Neutrophil (primary cell): Measurements from ENCODE around the gene PTDSS2.
"Not testable (repeated sequence)": the region's sequence is repeated elsewhere in the genome, so short reads cannot be mapped to it uniquely, and the experiment has no call there.

Experiments used
- H3K27ac ChIP-seq: fragments of 200-600 bp; sonication (generic); 2 replicates; pipeline ENCODE4 v1.5.1; 2016; ENCODE audit warnings: mild to moderate bottlenecking, moderate library complexity
- H3K27me3 ChIP-seq: fragments of 200-600 bp; sonication (generic); 2 replicates; pipeline ENCODE4 v1.6.0; 2016; ENCODE audit warnings: mild to moderate bottlenecking
- H3K36me3 ChIP-seq: fragments of 200-600 bp; sonication (generic); 2 replicates; pipeline ENCODE4 v1.5.1; 2017
- H3K4me1 ChIP-seq, 2 experiments: fragments of 200-600 bp in 1 of 2; sonication (generic) in 1 of 2; 1 replicate in 1 of 2; 2 replicates in 1 of 2; pipeline versions ENCODE4 v1.5.1 to v1.6.1; 2013 to 2016; ENCODE audit warnings: low read depth in 1 of 2, low read length in 1 of 2, mild to moderate bottlenecking in 1 of 2, moderate library complexity in 1 of 2; ENCODE audit not compliant: control insufficient read depth in 1 of 2, insufficient read depth in 1 of 2
- H3K4me3 ChIP-seq, 2 experiments: fragments of 200-600 bp in 1 of 2; sonication (generic) in 1 of 2; 1 replicate in 1 of 2; 2 replicates in 1 of 2; pipeline ENCODE4 v1.5.1; 2013 to 2016; ENCODE audit warnings: low read depth in 1 of 2, low read length in 1 of 2, mild to moderate bottlenecking in 1 of 2, moderate library complexity in 1 of 2
- H3K9me3 ChIP-seq: fragments of 200-600 bp; sonication (generic); 2 replicates; pipeline ENCODE4 v1.5.1; 2016
- TF ChIP-seq, protein P1 (sequence below): fragments of 200-600 bp; sonication (generic); IDR thresholded peaks from 2 replicates; pipeline ENCODE4 v1.5.1; 2016; ENCODE audit warnings: antibody characterized with exemption

Gene PTDSS2

DNA sequence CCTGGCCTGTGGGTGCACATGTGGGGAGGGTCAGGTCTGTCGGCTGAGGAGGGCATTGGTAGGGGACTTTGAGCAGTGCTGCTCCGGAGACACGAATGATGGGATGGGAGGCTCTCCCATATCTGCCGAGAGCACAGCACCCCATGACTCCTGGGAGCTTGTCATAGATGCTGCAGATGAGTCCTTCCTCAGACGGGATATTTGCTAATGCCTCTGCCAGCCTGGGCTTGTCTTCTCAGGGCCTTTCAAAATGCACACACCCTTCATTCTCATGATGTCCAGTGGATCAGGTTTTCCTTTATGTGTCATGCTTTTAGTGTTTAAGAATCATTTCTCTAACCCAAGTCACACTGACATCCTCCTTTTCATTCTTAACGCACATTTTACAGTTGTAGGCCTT lies 65.1 kb downstream of the PTDSS2 start:
- Histone ChIP-seq H3K4me1 (peaks cover 7 to 9% of the 10 kb centered on the region in 2 experiments), H3K27ac (no peak overlapping the region), H3K27me3 (no peaks in the 10 kb centered on the region), H3K9me3 (no peaks in the 10 kb centered on the region), H3K36me3 (no peaks in the 10 kb centered on the region), H3K4me3 (no peak overlapping the region)
- TF ChIP-seq, protein P1, sequence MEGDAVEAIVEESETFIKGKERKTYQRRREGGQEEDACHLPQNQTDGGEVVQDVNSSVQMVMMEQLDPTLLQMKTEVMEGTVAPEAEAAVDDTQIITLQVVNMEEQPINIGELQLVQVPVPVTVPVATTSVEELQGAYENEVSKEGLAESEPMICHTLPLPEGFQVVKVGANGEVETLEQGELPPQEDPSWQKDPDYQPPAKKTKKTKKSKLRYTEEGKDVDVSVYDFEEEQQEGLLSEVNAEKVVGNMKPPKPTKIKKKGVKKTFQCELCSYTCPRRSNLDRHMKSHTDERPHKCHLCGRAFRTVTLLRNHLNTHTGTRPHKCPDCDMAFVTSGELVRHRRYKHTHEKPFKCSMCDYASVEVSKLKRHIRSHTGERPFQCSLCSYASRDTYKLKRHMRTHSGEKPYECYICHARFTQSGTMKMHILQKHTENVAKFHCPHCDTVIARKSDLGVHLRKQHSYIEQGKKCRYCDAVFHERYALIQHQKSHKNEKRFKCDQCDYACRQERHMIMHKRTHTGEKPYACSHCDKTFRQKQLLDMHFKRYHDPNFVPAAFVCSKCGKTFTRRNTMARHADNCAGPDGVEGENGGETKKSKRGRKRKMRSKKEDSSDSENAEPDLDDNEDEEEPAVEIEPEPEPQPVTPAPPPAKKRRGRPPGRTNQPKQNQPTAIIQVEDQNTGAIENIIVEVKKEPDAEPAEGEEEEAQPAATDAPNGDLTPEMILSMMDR, result no peak

DNA sequence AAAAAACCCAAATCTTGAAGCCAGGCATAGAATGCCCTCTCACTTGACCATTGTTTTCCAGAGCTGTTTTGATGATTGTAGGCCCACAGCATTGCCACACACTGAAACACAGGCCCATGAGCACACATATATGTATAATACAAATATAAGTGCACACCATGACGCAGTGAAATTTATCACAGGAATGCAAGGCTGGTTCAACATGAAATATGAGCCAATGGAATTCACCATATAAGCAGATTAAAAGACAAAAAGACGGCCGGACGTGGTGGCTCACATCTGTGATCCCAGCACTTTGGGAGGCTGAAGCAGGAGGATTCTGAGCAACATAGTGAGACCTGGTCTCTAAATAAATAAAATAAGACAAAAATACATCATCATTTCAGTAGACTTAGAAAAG lies 66.3 kb downstream of the PTDSS2 start:
- Histone ChIP-seq H3K36me3 (no peaks in the 10 kb centered on the region), H3K4me1 (peaks cover 7 to 9% of the 10 kb centered on the region in 2 experiments), H3K27ac (no peak overlapping the region), H3K4me3 (no peak overlapping the region), H3K9me3 (no peaks in the 10 kb centered on the region), H3K27me3 (no peaks in the 10 kb centered on the region)
- TF ChIP-seq, protein P1, result no peak

DNA sequence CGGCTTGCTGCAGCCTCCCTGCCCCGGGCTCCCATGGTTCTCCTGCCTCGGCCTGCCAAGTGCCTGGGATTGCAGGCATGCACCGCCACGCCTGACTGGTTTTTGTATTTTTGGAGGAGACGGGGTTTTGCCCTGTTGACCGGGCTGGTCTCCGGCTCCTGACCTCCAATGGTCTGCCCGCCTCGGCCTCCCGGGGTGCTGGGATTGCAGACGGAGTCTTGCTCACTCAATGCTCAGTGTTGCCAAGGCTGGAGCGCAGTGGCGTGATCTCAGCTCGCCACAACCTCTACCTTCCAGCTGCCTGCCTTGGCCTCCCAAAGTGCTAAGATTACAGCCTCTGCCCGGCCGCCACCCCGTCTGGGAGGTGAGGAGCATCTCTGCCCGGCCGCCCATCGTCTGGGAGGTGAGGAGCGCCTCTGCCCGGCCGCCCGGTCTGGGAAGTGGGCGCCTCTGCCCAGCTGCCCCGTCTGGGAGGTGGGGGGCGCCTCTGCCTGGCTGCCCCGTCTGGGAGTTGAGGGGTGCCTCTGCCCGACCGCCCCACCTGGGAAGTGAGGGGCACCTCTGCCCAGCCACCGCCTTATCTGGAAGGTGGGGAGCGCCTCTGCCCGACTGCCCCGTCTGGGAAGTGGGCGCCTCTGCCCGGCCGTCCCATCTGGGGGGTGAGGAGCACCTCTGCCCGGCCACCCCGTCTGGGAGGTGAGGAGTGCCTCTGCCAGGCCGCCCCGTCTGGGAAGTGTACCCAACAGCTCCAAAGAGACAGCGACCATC lies 67.0 kb downstream of the PTDSS2 start:
- H3K27ac ChIP-seq, H3K9me3 ChIP-seq, H3K36me3 ChIP-seq, H3K4me3 ChIP-seq, H3K27me3 ChIP-seq, H3K4me1 ChIP-seq: not testable (repeated sequence)

DNA sequence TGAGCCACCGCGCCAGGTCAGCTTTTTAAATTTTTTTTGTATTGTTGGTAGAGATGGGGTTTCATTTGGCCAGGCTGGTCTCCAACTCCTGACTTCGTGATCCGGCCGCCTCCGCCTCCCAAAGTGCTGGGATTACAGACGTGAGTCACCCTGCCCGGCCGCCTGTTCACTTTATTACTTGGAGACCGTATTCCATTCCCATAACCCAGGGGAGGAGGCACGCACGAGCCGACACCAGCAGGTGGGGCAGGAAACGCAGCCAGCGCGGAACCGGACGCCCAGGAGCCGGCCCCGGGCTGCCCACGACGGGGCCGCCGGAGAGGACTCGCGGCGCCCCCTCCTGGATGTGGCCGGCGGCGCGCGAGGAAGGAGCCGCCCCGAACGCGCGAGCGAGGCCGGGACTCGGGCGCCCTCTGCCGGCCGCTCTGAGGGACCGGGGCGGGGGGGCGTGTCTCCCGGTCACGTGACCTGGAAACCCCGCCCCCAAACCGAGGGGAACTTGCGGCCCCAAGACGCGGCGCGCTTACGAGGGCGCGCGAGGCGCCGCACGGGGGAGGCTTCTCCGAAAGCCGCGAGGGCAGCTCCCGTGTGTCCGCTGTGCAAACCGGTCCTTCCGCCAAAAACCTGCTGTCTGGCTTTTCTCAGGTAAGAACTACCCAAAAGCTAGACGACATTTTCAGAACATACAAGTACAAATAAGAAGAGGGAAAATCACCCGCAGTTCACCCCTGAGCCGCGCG lies 68.6 kb downstream of the PTDSS2 start:
- no peaks in the 10 kb centered on the region for H3K27me3 ChIP-seq
- peak overlapping the region; percentile 51 to 55 for H3K4me3 ChIP-seq
- no peaks in the 10 kb centered on the region for H3K9me3 ChIP-seq
- H3K4me1 ChIP-seq, result peaks cover 7 to 9% of the 10 kb centered on the region in 2 experiments
- no peaks in the 10 kb centered on the region for H3K36me3 ChIP-seq
- H3K27ac ChIP-seq, result peak overlapping the region; percentile 60
- TF ChIP-seq, protein P1, result peak; percentile 100

DNA sequence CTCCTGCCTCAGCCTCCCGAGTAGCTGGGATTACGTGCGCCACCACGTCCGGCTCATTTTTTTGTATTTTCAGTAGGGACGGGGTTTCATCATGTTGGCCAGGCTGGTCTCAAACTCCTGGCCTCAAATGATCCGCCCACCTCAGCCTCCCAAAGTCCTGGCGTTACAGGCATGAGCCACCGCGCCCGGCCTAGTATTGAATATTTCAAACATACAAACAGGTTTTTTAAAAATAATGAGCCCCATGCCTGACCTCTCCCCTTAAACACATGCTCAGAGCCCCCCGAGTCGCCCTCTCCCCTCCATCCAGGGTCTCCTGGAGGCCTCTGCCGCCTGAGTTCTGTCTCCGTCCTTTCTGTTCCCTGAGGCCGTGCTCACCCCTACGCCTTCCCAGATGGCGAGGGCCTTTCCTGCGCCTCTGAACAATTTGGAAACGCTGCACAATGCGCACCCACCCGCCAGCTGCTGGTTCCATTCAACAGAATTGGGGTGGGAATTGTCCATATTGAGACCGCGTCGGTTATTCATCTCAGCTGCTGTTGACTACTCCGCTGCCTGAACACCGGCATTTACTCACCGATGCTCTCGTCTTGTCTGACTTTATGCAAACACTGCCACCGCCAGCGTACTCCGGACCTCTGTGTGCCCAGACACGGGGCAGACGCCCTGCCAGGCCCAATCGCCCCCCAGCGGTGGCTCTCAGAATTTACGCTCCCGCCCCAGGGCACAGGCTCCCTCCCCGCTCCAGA lies 70.5 kb downstream of the PTDSS2 start:
- Histone ChIP-seq H3K9me3 (no peaks in the 10 kb centered on the region), H3K4me1 (peaks cover 4 to 9% of the 10 kb centered on the region in 2 experiments), H3K27me3 (no peaks in the 10 kb centered on the region), H3K4me3 (no peak overlapping the region), H3K36me3 (no peaks in the 10 kb centered on the region), H3K27ac (no peak overlapping the region)
- TF ChIP-seq, protein P1, result no peak
